ENCODE results near the gene PFKFB3. TPM values are rescaled to one million over a fixed set of nuclear protein-coding genes. Genes with fewer than 3 reads are reported as not detected.

Gene PFKFB3
- polyA plus RNA-seq, 2 donors, result 26.2 to 42.7 TPM

DNA sequence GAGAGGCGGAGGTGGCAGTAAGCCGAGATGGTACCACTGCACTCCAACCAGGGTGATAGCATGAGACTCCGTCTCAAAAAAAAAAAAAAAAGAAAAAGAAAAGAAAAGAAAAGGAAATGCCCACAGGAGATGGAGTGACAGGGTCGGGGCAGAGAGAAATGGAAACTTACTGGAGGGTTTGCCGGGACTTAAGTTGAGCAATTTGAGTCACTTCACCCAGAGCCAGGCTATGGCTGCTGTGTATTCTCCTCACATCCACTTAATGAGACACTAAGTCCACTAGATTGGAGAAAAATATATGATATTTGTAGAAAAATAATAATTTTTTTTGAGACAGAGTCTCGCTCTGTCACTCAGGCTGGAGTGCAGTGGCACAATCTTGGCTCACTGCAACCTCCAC lies 4.6 kb upstream of the PFKFB3 start:
- Histone ChIP-seq H3K27ac (ENCODE audit: low read depth in 2 of 2, low read length in 1 of 2) (no peak overlapping the region), H3K27me3 (ENCODE audit: control insufficient read depth in 1 of 2, insufficient read depth in 2 of 2, low read length in 2 of 2) (no peaks in the 10 kb centered on the region), H3K9me3 (ENCODE audit: control insufficient read depth in 2 of 2, insufficient read depth in 1 of 2, low read depth in 1 of 2, low read length in 1 of 2) (no peaks in the 10 kb centered on the region), H3K4me3 (ENCODE audit: low read depth in 1 of 2, low read length in 2 of 2) (no peak overlapping the region), H3K36me3 (ENCODE audit: control insufficient read depth in 2 of 2, insufficient read depth in 2 of 2, low read length in 1 of 2) (no peaks in the 10 kb centered on the region), H3K4me1 (ENCODE audit: control insufficient read depth in 2 of 2, insufficient read depth in 2 of 2, low read length in 1 of 2) (peaks cover 5 to 9% of the 10 kb centered on the region in 2 donors)
- WGBS, 2 donors, result 87 to 91% methylated on average over 6 of the region's 6 CpGs

DNA sequence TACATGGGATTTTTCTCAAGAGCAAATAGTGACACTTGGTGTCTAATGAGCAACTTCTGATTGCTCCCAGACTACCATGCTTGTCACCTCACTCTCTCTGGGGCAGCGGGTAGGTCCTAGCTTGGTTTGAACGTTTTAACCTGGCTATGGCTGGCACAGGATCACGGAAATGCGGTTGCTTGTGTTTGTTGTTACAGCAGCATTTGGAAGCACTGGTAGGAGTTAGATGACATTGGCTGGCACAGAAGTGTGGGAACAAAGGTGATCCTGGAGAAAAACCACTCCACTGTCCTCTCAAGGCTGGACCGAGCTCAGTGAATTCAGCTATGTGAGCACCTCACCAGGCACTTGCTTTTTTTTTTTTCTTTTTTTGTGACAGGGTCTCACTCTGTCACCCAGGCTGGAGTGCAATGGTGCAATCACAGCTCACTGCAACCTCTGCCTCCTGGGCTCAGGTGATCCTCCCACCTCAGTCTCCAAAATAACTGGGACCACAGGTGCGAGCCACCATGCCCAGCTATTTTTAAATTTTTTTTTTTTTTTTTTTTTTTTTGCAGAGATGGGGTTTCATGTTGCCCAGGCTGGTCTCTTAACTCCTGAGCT lies 3.5 kb upstream of the PFKFB3 start:
- H3K4me3 ChIP-seq (ENCODE audit: low read depth in 1 of 2, low read length in 2 of 2), result no peak overlapping the region
- no peaks in the 10 kb centered on the region for H3K27me3 ChIP-seq (ENCODE audit: control insufficient read depth in 1 of 2, insufficient read depth in 2 of 2, low read length in 2 of 2)
- H3K27ac ChIP-seq (ENCODE audit: low read depth in 2 of 2, low read length in 1 of 2), result no peak overlapping the region
- peaks cover 5 to 12% of the 10 kb centered on the region in 2 donors for H3K4me1 ChIP-seq (ENCODE audit: control insufficient read depth in 2 of 2, insufficient read depth in 2 of 2, low read length in 1 of 2)
- 63 to 77% methylated on average over 6 of the region's 6 CpGs for WGBS, 2 donors
- H3K36me3 ChIP-seq (ENCODE audit: control insufficient read depth in 2 of 2, insufficient read depth in 2 of 2, low read length in 1 of 2), result no peaks in the 10 kb centered on the region
- no peaks in the 10 kb centered on the region for H3K9me3 ChIP-seq (ENCODE audit: control insufficient read depth in 2 of 2, insufficient read depth in 1 of 2, low read depth in 1 of 2, low read length in 1 of 2)

DNA sequence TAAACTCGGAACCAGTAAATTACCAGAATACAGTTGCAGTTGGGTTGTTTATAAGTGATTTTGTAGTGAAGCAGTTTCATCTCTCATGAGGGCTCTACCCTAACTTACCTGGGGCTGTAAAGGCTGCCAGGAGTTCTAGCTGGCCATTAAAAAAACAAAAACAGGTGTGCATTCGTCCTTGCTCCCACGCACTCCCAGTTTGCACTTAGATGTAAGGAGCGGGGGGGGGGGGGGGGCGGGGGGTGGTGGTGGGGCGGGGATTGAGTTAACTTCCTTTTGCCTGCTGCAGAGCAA lies 2.3 kb upstream of the PFKFB3 start:
- no peak overlapping the region for H3K4me3 ChIP-seq (ENCODE audit: low read depth in 1 of 2, low read length in 2 of 2)
- H3K36me3 ChIP-seq (ENCODE audit: control insufficient read depth in 2 of 2, insufficient read depth in 2 of 2, low read length in 1 of 2), result no peaks in the 10 kb centered on the region
- H3K9me3 ChIP-seq (ENCODE audit: control insufficient read depth in 2 of 2, insufficient read depth in 1 of 2, low read depth in 1 of 2, low read length in 1 of 2), result no peaks in the 10 kb centered on the region
- peaks cover 5 to 10% of the 10 kb centered on the region in 2 donors for H3K4me1 ChIP-seq (ENCODE audit: control insufficient read depth in 2 of 2, insufficient read depth in 2 of 2, low read length in 1 of 2)
- peak overlapping the region; percentile 40 to 72 for H3K27ac ChIP-seq (ENCODE audit: low read depth in 2 of 2, low read length in 1 of 2)
- H3K27me3 ChIP-seq (ENCODE audit: control insufficient read depth in 1 of 2, insufficient read depth in 2 of 2, low read length in 2 of 2), result no peaks in the 10 kb centered on the region
- 9 to 13% methylated on average over 5 to 6 of the region's 6 CpGs for WGBS, 2 donors

DNA sequence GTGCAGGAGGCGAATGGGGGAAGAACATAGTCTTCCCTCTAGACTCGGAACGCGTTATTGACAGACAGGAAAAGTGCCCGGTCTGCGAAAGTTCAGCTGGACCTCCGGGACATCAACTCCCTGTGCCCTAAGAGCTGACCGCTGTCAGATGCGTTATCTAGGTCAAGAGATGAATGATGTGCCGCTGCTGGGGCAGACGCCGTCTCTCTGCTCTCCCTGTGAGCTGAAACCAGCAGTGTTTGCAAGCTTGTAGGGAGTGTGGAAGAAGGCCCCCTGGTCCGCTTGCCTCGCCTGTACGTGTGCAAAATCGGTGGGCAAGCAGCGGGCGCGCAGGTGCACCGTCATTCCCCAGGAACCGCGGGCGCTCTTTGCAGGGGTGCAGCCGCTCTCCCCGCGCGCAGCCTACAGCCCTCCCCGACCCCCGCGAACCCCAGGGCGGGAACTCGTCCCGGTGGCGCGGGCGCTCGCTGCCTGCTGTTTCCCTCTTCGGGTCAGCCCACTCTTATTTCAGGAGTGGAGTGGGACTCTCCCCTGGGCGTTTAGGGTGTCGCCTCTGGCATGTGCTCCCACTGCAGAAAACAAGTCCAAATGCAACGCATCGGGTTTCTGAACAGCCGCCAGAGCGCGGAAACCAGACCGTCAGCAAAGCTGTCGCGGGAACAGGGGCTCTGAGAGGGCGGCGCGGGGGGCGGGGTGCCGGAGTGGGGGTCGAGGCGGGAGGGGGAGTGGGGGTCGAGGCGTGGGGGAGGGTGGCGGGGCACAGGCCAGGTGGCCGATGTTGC lies 1.8 kb upstream of the PFKFB3 start:
- Histone ChIP-seq H3K27me3 (ENCODE audit: control insufficient read depth in 1 of 2, insufficient read depth in 2 of 2, low read length in 2 of 2) (no peaks in the 10 kb centered on the region), H3K27ac (ENCODE audit: low read depth in 2 of 2, low read length in 1 of 2) (peak overlapping the region; percentile 72 to 84), H3K36me3 (ENCODE audit: control insufficient read depth in 2 of 2, insufficient read depth in 2 of 2, low read length in 1 of 2) (no peaks in the 10 kb centered on the region), H3K9me3 (ENCODE audit: control insufficient read depth in 2 of 2, insufficient read depth in 1 of 2, low read depth in 1 of 2, low read length in 1 of 2) (no peaks in the 10 kb centered on the region), H3K4me1 (ENCODE audit: control insufficient read depth in 2 of 2, insufficient read depth in 2 of 2, low read length in 1 of 2) (peaks cover 5 to 7% of the 10 kb centered on the region in 2 donors), H3K4me3 (ENCODE audit: low read depth in 1 of 2, low read length in 2 of 2) (peak overlapping the region; percentile 54 to 89)
- 0 to 1% methylated on average over 53 to 59 of the region's 59 CpGs for WGBS, 2 donors

DNA sequence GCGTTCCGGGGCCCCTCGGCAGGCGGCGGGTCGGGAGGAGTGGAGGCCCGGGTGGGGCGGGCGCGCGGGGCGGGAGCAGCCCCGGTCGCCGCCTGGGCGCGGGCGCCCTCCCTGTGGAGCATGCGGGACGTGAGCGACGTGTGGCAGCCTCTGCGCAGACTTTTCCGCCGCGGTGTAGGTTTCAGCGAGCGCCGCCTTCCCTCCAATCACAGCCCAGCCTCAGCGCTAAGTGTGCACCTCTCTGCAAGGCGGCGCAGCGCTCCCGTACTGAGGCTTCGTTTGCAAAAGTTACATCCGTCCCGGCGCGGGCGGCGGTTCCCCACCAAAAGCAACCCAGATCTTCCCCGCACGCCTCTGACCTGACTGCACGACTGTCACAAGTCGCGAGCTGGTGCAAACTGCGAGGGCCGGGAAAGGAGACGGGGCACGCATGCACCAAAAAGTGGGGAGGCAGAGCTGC lies 1.2 kb upstream of the PFKFB3 start:
- H3K36me3 ChIP-seq (ENCODE audit: control insufficient read depth in 2 of 2, insufficient read depth in 2 of 2, low read length in 1 of 2), result no peaks in the 10 kb centered on the region
- no peaks in the 10 kb centered on the region for H3K9me3 ChIP-seq (ENCODE audit: control insufficient read depth in 2 of 2, insufficient read depth in 1 of 2, low read depth in 1 of 2, low read length in 1 of 2)
- H3K4me3 ChIP-seq (ENCODE audit: low read depth in 1 of 2, low read length in 2 of 2), result peak overlapping the region; percentile 54 to 89
- no peaks in the 10 kb centered on the region for H3K27me3 ChIP-seq (ENCODE audit: control insufficient read depth in 1 of 2, insufficient read depth in 2 of 2, low read length in 2 of 2)
- peak overlapping the region; percentile 72 to 82 for H3K27ac ChIP-seq (ENCODE audit: low read depth in 2 of 2, low read length in 1 of 2)
- H3K4me1 ChIP-seq (ENCODE audit: control insufficient read depth in 2 of 2, insufficient read depth in 2 of 2, low read length in 1 of 2), result peaks cover 5 to 7% of the 10 kb centered on the region in 2 donors
- WGBS, 2 donors, result 0% methylated on average over 24 to 50 of the region's 50 CpGs

DNA sequence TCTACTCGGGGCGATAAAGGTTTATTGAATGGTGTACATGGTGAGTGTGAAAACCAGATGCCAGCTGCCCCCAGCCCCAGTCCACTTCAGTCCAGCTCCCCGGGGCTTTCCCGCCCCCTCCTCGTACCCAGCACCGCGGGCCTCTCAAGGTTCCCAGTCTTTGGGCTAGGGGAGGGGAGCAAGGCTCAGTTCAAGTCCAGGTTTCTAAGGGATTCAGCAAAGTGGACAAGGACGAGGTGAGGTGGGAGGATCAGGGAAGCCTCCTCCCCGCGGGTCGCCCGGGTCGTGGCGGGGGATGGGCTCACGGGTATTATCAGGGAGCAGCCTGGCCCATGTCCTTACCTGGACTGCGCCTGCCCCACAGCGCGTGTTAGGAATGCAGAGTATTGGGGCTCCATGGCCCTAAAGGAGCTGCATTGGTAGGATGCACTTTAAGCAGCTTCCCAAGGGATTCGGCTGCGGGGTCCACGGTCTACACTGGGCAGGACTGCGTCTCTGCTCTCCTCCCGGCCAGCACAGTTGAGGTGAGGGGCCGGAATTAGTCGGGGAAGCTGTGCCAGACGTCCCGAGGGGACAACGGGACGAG lies 541 bp upstream of the PFKFB3 start:
- H3K4me3 ChIP-seq (ENCODE audit: low read depth in 1 of 2, low read length in 2 of 2), result peak overlapping the region; percentile 54 to 89
- peak overlapping the region; percentile 72 to 82 for H3K27ac ChIP-seq (ENCODE audit: low read depth in 2 of 2, low read length in 1 of 2)

DNA sequence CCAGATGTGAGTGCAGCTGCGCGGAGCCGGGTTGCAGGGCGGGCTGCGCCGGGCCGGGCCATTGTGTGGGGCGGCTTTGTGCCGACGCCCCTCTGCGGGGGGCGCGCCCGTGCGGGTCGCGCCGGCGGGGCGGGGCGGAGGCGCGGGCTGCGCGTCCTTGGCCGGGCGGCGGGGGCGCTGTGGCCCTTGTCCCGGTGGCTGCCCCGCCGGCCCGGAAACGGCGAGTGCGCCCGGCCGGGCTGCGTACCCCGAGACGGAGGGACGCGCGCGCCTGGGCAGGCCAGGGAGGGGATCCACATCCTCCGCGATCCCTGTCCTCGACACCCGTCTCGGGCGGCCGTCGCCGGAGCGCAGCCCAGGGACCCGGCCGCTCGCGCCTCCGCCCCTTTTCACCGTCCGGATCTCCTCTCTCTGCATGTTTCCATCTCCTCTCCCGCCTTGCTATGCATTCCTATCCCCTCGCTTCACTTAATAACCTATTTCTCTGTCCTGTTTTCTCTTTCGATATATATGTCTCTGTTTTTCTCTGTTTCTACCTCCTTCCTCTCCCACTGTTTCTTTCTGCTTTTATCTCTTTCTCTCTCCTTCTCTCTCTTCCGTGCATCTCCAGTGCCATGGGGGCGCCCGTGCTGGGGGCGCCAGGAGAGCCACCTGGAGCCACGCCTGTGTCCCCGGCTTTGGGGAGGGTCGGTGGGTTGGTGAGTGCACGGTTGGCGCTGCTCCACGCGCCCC lies 765 bp downstream of the PFKFB3 start:
- WGBS, 2 donors, result 0 to 1% methylated on average over 50 to 76 of the region's 76 CpGs
- Histone ChIP-seq H3K9me3 (ENCODE audit: control insufficient read depth in 2 of 2, insufficient read depth in 1 of 2, low read depth in 1 of 2, low read length in 1 of 2) (no peaks in the 10 kb centered on the region), H3K36me3 (ENCODE audit: control insufficient read depth in 2 of 2, insufficient read depth in 2 of 2, low read length in 1 of 2) (no peaks in the 10 kb centered on the region), H3K4me3 (ENCODE audit: low read depth in 1 of 2, low read length in 2 of 2) (peak overlapping the region; percentile 87 to 89), H3K27ac (ENCODE audit: low read depth in 2 of 2, low read length in 1 of 2) (peak overlapping the region; percentile 92 to 95), H3K27me3 (ENCODE audit: control insufficient read depth in 1 of 2, insufficient read depth in 2 of 2, low read length in 2 of 2) (no peaks in the 10 kb centered on the region), H3K4me1 (ENCODE audit: control insufficient read depth in 2 of 2, insufficient read depth in 2 of 2, low read length in 1 of 2) (peaks cover 7% of the 10 kb centered on the region in 2 donors)

More for the DNA sequence above, 541 bp upstream of the PFKFB3 start:
- H3K36me3 ChIP-seq (ENCODE audit: control insufficient read depth in 2 of 2, insufficient read depth in 2 of 2, low read length in 1 of 2), result no peaks in the 10 kb centered on the region
- no peaks in the 10 kb centered on the region for H3K27me3 ChIP-seq (ENCODE audit: control insufficient read depth in 1 of 2, insufficient read depth in 2 of 2, low read length in 2 of 2)
- peaks cover 5 to 7% of the 10 kb centered on the region in 2 donors for H3K4me1 ChIP-seq (ENCODE audit: control insufficient read depth in 2 of 2, insufficient read depth in 2 of 2, low read length in 1 of 2)
- H3K9me3 ChIP-seq (ENCODE audit: control insufficient read depth in 2 of 2, insufficient read depth in 1 of 2, low read depth in 1 of 2, low read length in 1 of 2), result no peaks in the 10 kb centered on the region
- WGBS, 2 donors, result 0 to 1% methylated on average over 27 to 29 of the region's 29 CpGs

DNA sequence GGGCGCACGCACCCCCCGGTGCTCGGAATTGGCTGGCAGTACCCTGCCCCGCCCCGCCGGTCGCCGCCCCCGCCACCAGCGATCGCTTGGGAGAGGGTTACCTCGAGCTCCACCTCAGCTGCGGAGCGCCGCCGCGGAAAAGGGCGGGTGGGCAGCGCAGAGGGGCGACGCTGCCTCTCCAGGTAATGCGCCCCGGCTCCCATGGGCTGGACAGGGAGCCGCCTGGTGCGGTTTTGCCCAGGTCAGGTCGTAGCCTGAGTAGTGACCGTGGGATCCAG lies 1.3 kb downstream of the PFKFB3 start:
- Histone ChIP-seq H3K4me3 (ENCODE audit: low read depth in 1 of 2, low read length in 2 of 2) (peak overlapping the region; percentile 87 to 89), H3K27me3 (ENCODE audit: control insufficient read depth in 1 of 2, insufficient read depth in 2 of 2, low read length in 2 of 2) (no peaks in the 10 kb centered on the region), H3K27ac (ENCODE audit: low read depth in 2 of 2, low read length in 1 of 2) (peak overlapping the region; percentile 56 to 92), H3K9me3 (ENCODE audit: control insufficient read depth in 2 of 2, insufficient read depth in 1 of 2, low read depth in 1 of 2, low read length in 1 of 2) (no peaks in the 10 kb centered on the region), H3K4me1 (ENCODE audit: control insufficient read depth in 2 of 2, insufficient read depth in 2 of 2, low read length in 1 of 2) (peaks cover 7 to 10% of the 10 kb centered on the region in 2 donors), H3K36me3 (ENCODE audit: control insufficient read depth in 2 of 2, insufficient read depth in 2 of 2, low read length in 1 of 2) (no peaks in the 10 kb centered on the region)
- WGBS, 2 donors, result 3% methylated on average over 23 to 28 of the region's 28 CpGs

DNA sequence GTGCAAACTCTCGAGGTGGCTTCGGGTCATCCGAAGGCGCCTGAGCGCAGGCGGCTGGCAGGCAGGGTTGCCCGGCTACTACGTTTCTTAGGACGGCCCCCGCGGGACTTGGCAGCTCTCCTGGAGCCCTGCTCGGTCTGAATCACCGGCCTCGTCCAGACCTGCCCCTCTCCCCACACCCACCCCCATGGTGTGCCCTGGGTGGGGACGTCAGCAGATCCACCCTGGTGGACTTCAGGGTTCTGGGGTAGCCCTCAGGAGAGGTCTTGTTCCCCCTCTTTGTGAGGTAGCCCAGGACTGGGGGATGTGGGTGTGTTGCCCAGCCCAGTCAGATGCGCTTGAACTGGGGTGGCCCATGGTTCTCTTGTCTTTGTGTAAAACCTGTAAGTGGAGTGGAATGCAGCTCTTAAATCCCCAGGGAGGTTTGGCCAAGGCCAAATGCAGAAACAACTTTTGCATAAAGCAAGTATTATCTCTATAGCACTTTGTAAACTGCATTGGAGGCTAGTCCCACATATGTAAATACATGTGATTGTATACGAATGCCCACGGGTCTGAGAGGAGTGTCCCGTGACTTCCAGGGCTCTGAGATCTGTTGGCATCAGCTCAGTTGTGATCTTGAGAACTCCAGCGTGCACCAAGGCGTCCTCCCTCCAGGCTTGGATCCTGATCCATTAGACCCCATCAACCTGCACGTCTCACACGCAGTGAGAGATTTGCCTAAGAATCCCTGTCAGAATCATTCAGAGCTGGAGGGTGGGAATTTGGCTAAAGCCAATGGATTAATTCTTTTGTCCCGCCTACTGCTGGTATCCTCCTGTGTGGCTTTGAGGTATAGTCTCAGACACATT lies 1.8 kb downstream of the PFKFB3 start:
- H3K9me3 ChIP-seq (ENCODE audit: control insufficient read depth in 2 of 2, insufficient read depth in 1 of 2, low read depth in 1 of 2, low read length in 1 of 2), result no peaks in the 10 kb centered on the region
- H3K27me3 ChIP-seq (ENCODE audit: control insufficient read depth in 1 of 2, insufficient read depth in 2 of 2, low read length in 2 of 2), result no peaks in the 10 kb centered on the region
- WGBS, 2 donors, result 20 to 32% methylated on average over 24 of the region's 24 CpGs
- H3K4me3 ChIP-seq (ENCODE audit: low read depth in 1 of 2, low read length in 2 of 2), result peak overlapping the region; percentile 87 to 89
- H3K36me3 ChIP-seq (ENCODE audit: control insufficient read depth in 2 of 2, insufficient read depth in 2 of 2, low read length in 1 of 2), result no peaks in the 10 kb centered on the region
- peak overlapping the region; percentile 56 to 92 for H3K27ac ChIP-seq (ENCODE audit: low read depth in 2 of 2, low read length in 1 of 2)
- peaks cover 7 to 10% of the 10 kb centered on the region in 2 donors for H3K4me1 ChIP-seq (ENCODE audit: control insufficient read depth in 2 of 2, insufficient read depth in 2 of 2, low read length in 1 of 2)

Measured in esophagus (tissue), 2 donors.